AG04450 (cell line): ENCODE results near the gene SNPH. TPM values are rescaled to one million over a fixed set of nuclear protein-coding genes. Genes with fewer than 3 reads are reported as not detected.
"Not testable (repeated sequence)": the region's sequence is repeated elsewhere in the genome, so short reads cannot be mapped to it uniquely, and the experiment has no call there.

Source experiments
- CTCF ChIA-PET: fragments of 300-600, 350-600 bp; formaldehyde crosslinking; extraction: SDS; loops from one replicate; lab custom pipeline; 2022; ENCODE audit warnings: antibody characterized with exemption, inconsistent platforms; lab: Charles Lee
- POLR2A ChIA-PET: fragments of 350-600 bp; formaldehyde crosslinking; extraction: SDS; loops from one replicate; lab custom pipeline; 2021; ENCODE audit warnings: antibody characterized with exemption, inconsistent platforms; lab: Yijun Ruan, JAX
- DNase-seq: peaks from one replicate; pipeline ENCODE4 v3.0.0-alpha.2; 2011; ENCODE audit warnings: low read depth, low spot score
- H3K27ac ChIP-seq: one replicate; pipeline ENCODE4 v1.5.1; 2012; ENCODE audit warnings: low read depth, low read length, control low read depth
- H3K27me3 ChIP-seq: one replicate; pipeline ENCODE4 v1.6.0; 2012; ENCODE audit warnings: low read length; ENCODE audit not compliant: control insufficient read depth, insufficient read depth
- H3K4me3 ChIP-seq: 2 replicates; pipeline ENCODE4 v1.5.1; 2011; ENCODE audit warnings: mild to moderate bottlenecking, low read depth, low read length, control low read depth
- H3K9me3 ChIP-seq: 2 replicates; pipeline ENCODE4 v1.5.1; 2012; ENCODE audit warnings: low read length; ENCODE audit not compliant: control insufficient read depth, insufficient read depth
- polyA plus RNA-seq: library from polyadenylated mRNA; depleted of rRNA; stranded (reverse); fragments of >200 nt; gene quantifications from 2 replicates; pipeline ENCODE4 v1.2.3, GENCODE V29; 2011
- TF ChIP-seq, protein P1 (sequence below): IDR thresholded peaks from 2 replicates; pipeline ENCODE4 v1.5.1; 2011; ENCODE audit warnings: low read depth, low read length, control low read depth, inconsistent platforms

The SNPH gene
- polyA plus RNA-seq, 1 experiment: 1.5 TPM

DNA sequence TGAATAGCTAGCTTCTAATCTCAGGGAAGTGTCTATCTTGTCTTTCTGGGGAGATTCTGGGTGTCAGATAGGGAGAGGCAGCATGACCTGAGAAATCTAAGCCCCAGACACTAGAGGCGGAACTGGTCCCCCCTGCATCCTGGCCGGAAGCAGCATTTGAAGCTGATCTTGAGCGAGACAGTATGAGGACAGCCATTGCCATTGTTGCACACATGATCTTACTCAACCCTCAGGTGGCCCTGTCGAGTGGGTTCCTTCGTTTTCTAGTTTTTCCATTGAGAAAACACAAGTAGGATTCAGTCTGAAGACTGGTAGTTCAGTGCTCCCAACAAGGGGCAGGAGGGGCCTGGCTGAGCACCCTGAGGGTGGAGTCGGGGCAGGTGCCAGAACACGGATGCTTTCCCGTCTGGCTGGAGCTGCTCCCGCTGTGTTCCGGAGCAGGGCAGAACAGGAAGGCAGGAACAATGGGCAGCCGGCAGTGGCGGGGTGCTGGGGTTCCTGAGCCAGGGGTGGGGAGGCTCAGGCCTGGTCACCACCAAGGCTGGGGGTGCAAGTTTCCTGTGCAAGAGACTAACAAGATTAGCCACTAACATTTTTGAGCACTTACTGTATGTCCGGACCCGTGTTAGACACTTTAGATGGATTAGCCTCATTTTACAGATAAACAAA, 70.7 kb downstream of the SNPH start:
- POLR2A ChIA-PET: no interaction called here
- H3K4me3 ChIP-seq: no peak overlapping the region
- CTCF ChIA-PET: interaction anchor here (1.2 kb wide), 1 partner anchor 100 kb away, joined by 3 read pairs; no protein-coding TSS in a partner anchor
- TF ChIP-seq, protein P1, sequence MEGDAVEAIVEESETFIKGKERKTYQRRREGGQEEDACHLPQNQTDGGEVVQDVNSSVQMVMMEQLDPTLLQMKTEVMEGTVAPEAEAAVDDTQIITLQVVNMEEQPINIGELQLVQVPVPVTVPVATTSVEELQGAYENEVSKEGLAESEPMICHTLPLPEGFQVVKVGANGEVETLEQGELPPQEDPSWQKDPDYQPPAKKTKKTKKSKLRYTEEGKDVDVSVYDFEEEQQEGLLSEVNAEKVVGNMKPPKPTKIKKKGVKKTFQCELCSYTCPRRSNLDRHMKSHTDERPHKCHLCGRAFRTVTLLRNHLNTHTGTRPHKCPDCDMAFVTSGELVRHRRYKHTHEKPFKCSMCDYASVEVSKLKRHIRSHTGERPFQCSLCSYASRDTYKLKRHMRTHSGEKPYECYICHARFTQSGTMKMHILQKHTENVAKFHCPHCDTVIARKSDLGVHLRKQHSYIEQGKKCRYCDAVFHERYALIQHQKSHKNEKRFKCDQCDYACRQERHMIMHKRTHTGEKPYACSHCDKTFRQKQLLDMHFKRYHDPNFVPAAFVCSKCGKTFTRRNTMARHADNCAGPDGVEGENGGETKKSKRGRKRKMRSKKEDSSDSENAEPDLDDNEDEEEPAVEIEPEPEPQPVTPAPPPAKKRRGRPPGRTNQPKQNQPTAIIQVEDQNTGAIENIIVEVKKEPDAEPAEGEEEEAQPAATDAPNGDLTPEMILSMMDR: no peak
- H3K27me3 ChIP-seq: no peaks in the 10 kb centered on the region
- H3K9me3 ChIP-seq: no peaks in the 10 kb centered on the region
- no peak for DNase-seq
- H3K27ac ChIP-seq: peak overlapping the region; percentile 21

DNA sequence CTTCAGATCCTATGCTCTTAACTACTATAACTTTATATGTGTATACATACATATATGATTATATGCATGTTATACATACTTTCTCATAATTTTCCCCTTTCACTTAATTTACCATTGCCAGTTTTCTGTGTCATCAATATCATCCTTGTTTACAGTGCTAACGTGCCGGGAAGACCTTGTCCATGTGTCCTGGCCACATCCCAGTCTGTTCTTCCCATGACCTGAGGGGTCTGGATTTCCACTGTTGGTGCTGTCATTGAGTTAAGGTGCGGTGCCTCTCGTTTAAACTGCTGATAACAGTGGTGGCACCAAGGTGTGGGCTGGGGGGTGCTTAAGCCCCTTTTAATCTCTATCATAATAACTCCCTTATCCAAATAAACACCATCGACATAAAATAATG, 71.3 kb downstream of the SNPH start:
- ChIA-PET POLR2A (no interaction called here), CTCF (no interaction called here)
- TF ChIP-seq, protein P1: no peak
- H3K27ac ChIP-seq: no peak overlapping the region
- H3K27me3 ChIP-seq: no peaks in the 10 kb centered on the region
- H3K9me3 ChIP-seq: no peaks in the 10 kb centered on the region
- H3K4me3 ChIP-seq: no peak overlapping the region
- DNase-seq: no peak

DNA sequence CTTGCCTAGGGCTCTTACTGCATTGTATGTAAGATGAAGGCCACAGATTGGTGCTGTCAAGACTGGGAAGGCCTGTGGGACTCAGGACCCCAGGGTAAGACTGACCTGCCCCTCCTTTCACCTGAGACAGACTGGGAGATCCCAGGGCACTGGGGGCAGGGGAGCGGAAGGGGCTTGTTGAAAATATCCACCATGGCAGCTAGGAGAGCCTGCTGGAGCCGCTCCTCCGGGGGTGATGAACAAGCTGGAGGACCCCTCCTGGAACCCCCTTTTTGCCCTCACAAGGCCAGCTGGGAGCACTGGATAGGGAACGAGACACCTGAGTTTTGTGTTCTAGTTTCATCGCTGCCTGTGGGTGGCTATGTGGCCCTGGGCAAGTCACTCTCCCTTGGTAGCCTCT, 72.0 kb downstream of the SNPH start:
- no peak for DNase-seq
- ChIA-PET POLR2A (no interaction called here), CTCF (no interaction called here)
- no peaks in the 10 kb centered on the region for H3K9me3 ChIP-seq
- H3K4me3 ChIP-seq: no peak overlapping the region
- TF ChIP-seq, protein P1: no peak
- H3K27me3 ChIP-seq: no peaks in the 10 kb centered on the region
- H3K27ac ChIP-seq: no peak overlapping the region

DNA sequence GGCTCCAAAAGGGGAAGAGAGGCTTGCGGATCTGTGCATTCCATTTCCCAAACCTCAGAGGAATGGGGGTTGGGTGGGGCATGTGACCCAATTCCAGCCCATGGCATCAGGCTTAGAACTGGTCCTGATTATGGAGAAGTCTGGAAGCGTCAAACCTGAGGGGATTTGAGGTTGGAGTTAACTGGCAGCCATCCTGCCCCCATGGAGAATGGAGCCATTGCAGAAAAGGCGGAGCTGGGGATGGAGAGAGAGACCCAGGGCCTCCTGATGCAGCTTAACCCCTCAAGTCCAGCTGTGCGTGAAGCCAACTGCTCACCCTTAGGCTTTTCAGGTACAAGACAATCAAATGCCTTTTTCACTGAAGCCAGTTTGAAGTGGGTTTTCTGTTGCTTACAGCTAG, 72.7 kb downstream of the SNPH start:
- CTCF ChIA-PET: no interaction called here
- POLR2A ChIA-PET: no interaction called here
- no peak overlapping the region for H3K27ac ChIP-seq
- no peak overlapping the region for H3K4me3 ChIP-seq
- no peaks in the 10 kb centered on the region for H3K9me3 ChIP-seq
- no peak for DNase-seq
- TF ChIP-seq, protein P1: no peak
- no peaks in the 10 kb centered on the region for H3K27me3 ChIP-seq

DNA sequence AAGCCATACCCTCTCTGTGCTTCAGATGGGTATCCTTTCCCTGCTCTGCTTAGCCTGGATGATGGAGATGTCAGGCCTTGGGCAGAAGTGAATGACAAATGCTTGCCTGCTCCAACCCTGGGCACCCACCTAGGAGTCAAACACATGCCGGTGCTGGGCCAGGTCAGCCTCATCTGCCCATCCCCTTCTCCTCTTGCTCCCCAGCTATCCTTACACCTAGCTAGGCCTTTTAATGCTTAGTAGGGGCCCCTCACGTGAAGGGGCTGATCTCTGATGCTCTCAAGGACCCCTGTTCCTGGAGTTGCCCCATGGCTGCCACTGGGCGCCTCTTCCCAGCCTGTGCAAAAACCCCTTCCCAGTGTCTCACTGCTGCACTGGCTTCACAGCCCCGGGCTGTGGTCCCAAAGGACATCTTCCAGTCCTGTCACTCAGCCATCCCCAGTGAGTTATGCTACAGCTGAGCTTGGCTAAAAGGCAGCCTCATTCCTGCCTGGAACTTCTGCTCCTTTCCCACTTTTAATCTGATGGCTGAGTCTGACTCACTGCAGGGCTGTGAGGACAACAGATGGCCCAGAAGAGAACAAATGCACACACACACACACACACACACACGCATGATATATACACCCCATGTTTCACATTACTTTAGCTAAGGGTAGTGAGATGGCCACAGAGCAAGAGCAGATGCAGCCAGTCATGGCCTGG, 75.6 kb downstream of the SNPH start:
- no peak overlapping the region for H3K4me3 ChIP-seq
- DNase-seq: no peak
- peak overlapping the region; percentile 40 for H3K27ac ChIP-seq
- TF ChIP-seq, protein P1: no peak
- POLR2A ChIA-PET: interaction anchor here (0.5 kb wide), 1 partner anchor 35 kb away, joined by 3 read pairs; no protein-coding TSS in a partner anchor
- CTCF ChIA-PET: no interaction called here
- no peaks in the 10 kb centered on the region for H3K27me3 ChIP-seq
- H3K9me3 ChIP-seq: no peaks in the 10 kb centered on the region

DNA sequence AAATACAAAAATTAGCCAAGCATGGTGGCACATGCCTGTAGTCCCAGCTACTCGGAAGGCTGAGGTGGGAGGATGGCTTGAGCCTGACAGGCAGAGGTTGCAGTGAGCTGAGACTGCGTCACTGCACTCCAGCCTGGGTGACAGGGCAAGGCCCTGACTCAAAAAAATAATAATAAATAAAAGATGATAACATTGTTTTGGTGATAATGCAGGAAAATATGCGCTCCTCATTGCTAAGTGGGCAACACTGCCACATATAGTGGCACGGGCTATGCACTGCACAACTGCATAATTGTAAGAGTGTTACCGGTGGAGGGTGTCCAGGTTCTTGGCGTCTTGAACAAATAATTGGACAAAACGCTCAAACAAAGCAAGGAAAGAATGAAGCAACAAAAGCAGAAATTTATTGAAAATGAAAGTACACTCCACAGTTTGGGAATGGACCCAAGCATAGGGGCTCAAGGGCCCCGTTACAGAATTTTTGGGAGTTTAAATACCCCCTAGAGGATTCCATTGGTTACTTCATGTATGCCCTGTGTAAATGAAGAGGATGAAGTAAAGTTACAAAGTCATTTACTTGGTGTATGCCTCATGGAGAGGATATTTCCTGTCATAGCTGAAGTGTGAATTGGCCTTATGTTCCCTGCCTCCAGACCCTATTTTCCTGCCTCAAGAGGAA, 77.5 kb downstream of the SNPH start:
- H3K4me3 ChIP-seq, H3K27ac ChIP-seq, DNase-seq, H3K9me3 ChIP-seq, H3K27me3 ChIP-seq, POLR2A ChIA-PET: not testable (repeated sequence)
- CTCF ChIA-PET: interaction anchor here (0.7 kb wide), 1 partner anchor 39 kb away, joined by 3 read pairs; no protein-coding TSS in a partner anchor
